HG02840 (cell line): Measurements from ENCODE around the gene ENPEP.
A peak's percentile ranks its signal among the peaks of the same experiment; 100 is the strongest.
"Not testable (repeated sequence)": the region's sequence is repeated elsewhere in the genome, so short reads cannot be mapped to it uniquely, and the experiment has no call there.

ENCODE experiments used
- ATAC-seq: cut with Tn5 transposase; IDR thresholded peaks from one replicate; pipeline ENCODE4 v1.9.1; 2021; ENCODE audit warnings: mild to moderate bottlenecking, moderate library complexity, moderate number of reproducible peaks; ENCODE audit not compliant: unreplicated experiment, low FRiP score

ENPEP gene

GRCh38 chr4:110516106-110516922 is 40.4 kb downstream of the ENPEP start:
- ATAC-seq: peak; percentile 82

GRCh38 chr4:110518889-110519490 is 43.0 kb downstream of the ENPEP start:
- ATAC-seq: no peak

GRCh38 chr4:110520886-110521285 is 44.9 kb downstream of the ENPEP start:
- no peak for ATAC-seq

- no peak for ATAC-seq
Measured at GRCh38 chr4:110526589-110526988, 50.6 kb downstream of the ENPEP start.

GRCh38 chr4:110527156-110527555 is 51.2 kb downstream of the ENPEP start:
- no peak for ATAC-seq

GRCh38 chr4:110532901-110533589 is 57.1 kb downstream of the ENPEP start:
- ATAC-seq: no peak

GRCh38 chr4:110533590-110533910 is 57.6 kb downstream of the ENPEP start:
- ATAC-seq: no peak

GRCh38 chr4:110533940-110534339 is 58.0 kb downstream of the ENPEP start:
- ATAC-seq: no peak

GRCh38 chr4:110540581-110540980 is 64.6 kb downstream of the ENPEP start:
- ATAC-seq: no peak

GRCh38 chr4:110540982-110541451 is 65.1 kb downstream of the ENPEP start:
- no peak for ATAC-seq

- ATAC-seq: no peak
Measured at GRCh38 chr4:110543577-110543976, 67.6 kb downstream of the ENPEP start.

- no peak for ATAC-seq
Measured at GRCh38 chr4:110544594-110544993, 68.6 kb downstream of the ENPEP start.

GRCh38 chr4:110550260-110550659 is 74.3 kb downstream of the ENPEP start:
- ATAC-seq: no peak

- no peak for ATAC-seq
Measured at GRCh38 chr4:110553197-110553596, 77.2 kb downstream of the ENPEP start.

GRCh38 chr4:110567214-110567613 is 91.3 kb downstream of the ENPEP start:
- no peak for ATAC-seq

GRCh38 chr4:110576696-110577095 is 100.7 kb downstream of the ENPEP start:
- ATAC-seq: not testable (repeated sequence)

- no peak for ATAC-seq
Measured at GRCh38 chr4:110586131-110586850, 110.3 kb downstream of the ENPEP start.

- ATAC-seq: no peak
Measured at GRCh38 chr4:110587666-110588285, 111.8 kb downstream of the ENPEP start.

- no peak for ATAC-seq
Measured at GRCh38 chr4:110589297-110589696, 113.3 kb downstream of the ENPEP start.

- no peak for ATAC-seq
Measured at GRCh38 chr4:110595583-110595982, 119.6 kb downstream of the ENPEP start.
